Loucy (cell line): ENCODE results near the gene EXOC8.

Experiments
- H2AFZ ChIP-seq: fragments of 200-600 bp; sonication (generic); 2 replicates; pipeline ENCODE4 v1.6.0; 2016; ENCODE audit warnings: antibody characterized with exemption, mild to moderate bottlenecking, low read length, moderate library complexity
- H3F3A ChIP-seq: fragments of 200-600 bp; 2 replicates; pipeline ENCODE4 v1.6.0; 2016; ENCODE audit warnings: antibody characterized with exemption, low read depth, mild to moderate bottlenecking
- H3K27me3 ChIP-seq: fragments of 200-600 bp; sonication (generic); 2 replicates; pipeline ENCODE4 v1.6.1; 2014; ENCODE audit warnings: low read length, mild to moderate bottlenecking; ENCODE audit not compliant: insufficient read depth, poor library complexity, severe bottlenecking
- H3K36me3 ChIP-seq: fragments of 200-600 bp; sonication (generic); 2 replicates; pipeline ENCODE4 v1.6.1; 2016; ENCODE audit warnings: low read length; ENCODE audit not compliant: insufficient read depth
- H3K4me1 ChIP-seq: fragments of 200-600 bp; sonication (generic); 2 replicates; pipeline ENCODE4 v1.5.1; 2014; ENCODE audit warnings: low read length, mild to moderate bottlenecking; ENCODE audit not compliant: insufficient read depth, poor library complexity, severe bottlenecking
- H3K4me2 ChIP-seq: fragments of 200-600 bp; sonication (generic); 2 replicates; pipeline ENCODE4 v1.6.0; 2014; ENCODE audit warnings: antibody characterized with exemption, low read length, low read depth, mild to moderate bottlenecking; ENCODE audit not compliant: poor library complexity, severe bottlenecking
- H3K4me3 ChIP-seq: fragments of 200-600 bp; sonication (generic); 2 replicates; pipeline ENCODE4 v1.5.1; 2014; ENCODE audit warnings: low read length, mild to moderate bottlenecking, mixed read lengths; ENCODE audit not compliant: poor library complexity, severe bottlenecking
- H3K79me2 ChIP-seq: fragments of 200-600 bp; sonication (generic); 2 replicates; pipeline ENCODE4 v1.6.1; 2014; ENCODE audit warnings: low read length; ENCODE audit not compliant: insufficient read depth
- H3K9ac ChIP-seq: fragments of 200-600 bp; sonication (generic); 2 replicates; pipeline ENCODE4 v1.6.0; 2014; ENCODE audit warnings: mild to moderate bottlenecking, low read depth, low read length, moderate library complexity; ENCODE audit not compliant: poor library complexity, severe bottlenecking
- H3K9me2 ChIP-seq: fragments of 200-600 bp; sonication (generic); replicated peaks from 2 replicates; pipeline ENCODE4 v1.6.1; 2016; ENCODE audit warnings: low read depth, low read length, mixed read lengths
- H3K9me3 ChIP-seq: fragments of 200-600 bp; sonication (generic); 2 replicates; pipeline ENCODE4 v1.6.1; 2014; ENCODE audit warnings: mild to moderate bottlenecking, antibody characterized with exemption, low read length, low read depth; ENCODE audit not compliant: insufficient read depth
- H4K20me1 ChIP-seq: fragments of 200-600 bp; sonication (generic); 2 replicates; pipeline ENCODE4 v1.6.0; 2014; ENCODE audit warnings: antibody characterized with exemption, low read length, mild to moderate bottlenecking; ENCODE audit not compliant: insufficient read depth, poor library complexity, severe bottlenecking
- CTCF ChIP-seq: fragments of 200-600 bp; sonication (generic); conservative IDR thresholded peaks from 2 replicates; pipeline ENCODE4 v1.5.1; 2014; ENCODE audit warnings: mild to moderate bottlenecking, antibody characterized with exemption, low read length
- EZH2phosphoT487 ChIP-seq: fragments of 200-600 bp; IDR thresholded peaks from 2 replicates; pipeline ENCODE4 v1.6.1; 2018; ENCODE audit warnings: antibody characterized with exemption, mild to moderate bottlenecking, moderate library complexity, borderline replicate concordance

EXOC8 gene

GRCh38 chr1:231284441-231284840, 53.2 kb downstream of the EXOC8 start:
- Histone ChIP-seq H3K79me2 (no peaks in the 10 kb centered on the region), H3K36me3 (no peaks in the 10 kb centered on the region), H2AFZ (no peak overlapping the region), H4K20me1 (no peaks in the 10 kb centered on the region), H3K4me1 (no peaks in the 10 kb centered on the region), H3F3A (no peaks in the 10 kb centered on the region), H3K4me2 (no peak overlapping the region), H3K9me2 (no peaks in the 10 kb centered on the region), H3K9ac (no peak overlapping the region), H3K27me3 (no peaks in the 10 kb centered on the region), H3K9me3 (no peaks in the 10 kb centered on the region), H3K4me3 (no peak overlapping the region)
- TF ChIP-seq EZH2phosphoT487 (no peak), CTCF (no peak)
